WTC11 (cell line): ENCODE data around the gene WDR91. TPM values are rescaled to one million over a fixed set of nuclear protein-coding genes. Genes with fewer than 3 reads are reported as not detected.

Experiments used
- ATAC-seq: fragments of 200-7000 bp; cut with Tn5 transposase; 2 replicates; pipeline ENCODE4 v1.10.0; 2021; ENCODE audit warnings: mild to moderate bottlenecking, moderate library complexity
- CTCF ChIA-PET: fragments of 300-600 bp; sonication (Branson Sonifier 250); formaldehyde crosslinking; loops from one replicate; lab custom pipeline; 2021; ENCODE audit warnings: antibody characterized with exemption; lab: Charles Lee
- POLR2A ChIA-PET: fragments of 350-600 bp; sonication (Branson Sonifier 250); formaldehyde crosslinking; loops from one replicate; lab custom pipeline; 2021; ENCODE audit warnings: antibody characterized with exemption; lab: Charles Lee
- DNase-seq: peaks from one replicate; pipeline ENCODE4 v3.0.0; 2021; ENCODE audit warnings: low spot score
- H3K27ac Mint-ChIP-seq: 2 replicates; pipeline ENCODE4 v1.8.0; 2021; ENCODE audit warnings: mixed read lengths
- H3K27me3 Mint-ChIP-seq: 2 replicates; pipeline ENCODE4 v1.8.0; 2021; ENCODE audit warnings: low read depth, mild to moderate bottlenecking, moderate library complexity, mixed read lengths
- H3K36me3 Mint-ChIP-seq: 2 replicates; pipeline ENCODE4 v1.8.0; 2021; ENCODE audit warnings: mixed read lengths
- H3K4me1 Mint-ChIP-seq: 2 replicates; pipeline ENCODE4 v1.8.0; 2022; ENCODE audit warnings: mixed read lengths
- H3K4me3 Mint-ChIP-seq: 2 replicates; pipeline ENCODE4 v1.8.0; 2021; ENCODE audit warnings: mild to moderate bottlenecking, moderate library complexity, mixed read lengths
- H3K9me3 Mint-ChIP-seq: 2 replicates; pipeline ENCODE4 v1.8.0; 2021; ENCODE audit warnings: mixed read lengths
- AFF4 ChIP-seq: sonication (generic); formaldehyde crosslinking; IDR thresholded peaks from 2 replicates; pipeline ENCODE4 v1.8.1; 2023; ENCODE audit warnings: mild to moderate bottlenecking, missing genetic modification reagents, borderline replicate concordance
- AR ChIP-seq: fragments of 250-450 bp; sonication (Bioruptor Pico); IDR thresholded peaks from 2 replicates; pipeline ENCODE4 v1.9.0; 2021; ENCODE audit warnings: mild to moderate bottlenecking
- CDX4 ChIP-seq: fragments of 250-450 bp; sonication (Bioruptor Pico); IDR thresholded peaks from 2 replicates; pipeline ENCODE4 v1.9.0; 2021; ENCODE audit warnings: moderate library complexity, mild to moderate bottlenecking, inconsistent platforms, borderline replicate concordance
- CTCF ChIP-seq: fragments of 200-600 bp; IDR thresholded peaks from 2 replicates; pipeline ENCODE4 v1.8.0; 2022; ENCODE audit warnings: antibody characterized with exemption
- ETV6 ChIP-seq: sonication (generic); formaldehyde crosslinking; IDR thresholded peaks from 2 replicates; pipeline ENCODE4 v1.8.1; 2022; ENCODE audit warnings: mild to moderate bottlenecking, missing genetic modification reagents
- FOXJ3 ChIP-seq: sonication (generic); formaldehyde crosslinking; IDR thresholded peaks from 2 replicates; pipeline ENCODE4 v1.9.0; 2021; ENCODE audit warnings: missing genetic modification reagents, mild to moderate bottlenecking, borderline replicate concordance
- HMGXB4 ChIP-seq: sonication (generic); formaldehyde crosslinking; IDR thresholded peaks from 2 replicates; pipeline ENCODE4 v1.8.1; 2023; ENCODE audit warnings: mild to moderate bottlenecking, moderate library complexity, missing genetic modification reagents
- PRRX2 ChIP-seq: fragments of 250-450 bp; sonication (Bioruptor Pico); IDR thresholded peaks from 2 replicates; pipeline ENCODE4 v1.8.0; 2021; ENCODE audit warnings: mild to moderate bottlenecking
- RORB ChIP-seq: fragments of 250-450 bp; sonication (Bioruptor Pico); IDR thresholded peaks from 2 replicates; pipeline ENCODE4 v1.9.0; 2021; ENCODE audit warnings: mild to moderate bottlenecking
- SP1 ChIP-seq: sonication (generic); formaldehyde crosslinking; conservative IDR thresholded peaks from 2 replicates; pipeline ENCODE4 v1.8.1; 2022; ENCODE audit warnings: missing genetic modification reagents
- ZNF219 ChIP-seq: sonication (generic); formaldehyde crosslinking; IDR thresholded peaks from 2 replicates; pipeline ENCODE4 v1.8.0; 2023; ENCODE audit warnings: missing genetic modification reagents, mild to moderate bottlenecking, borderline replicate concordance
- ZNF281 ChIP-seq: sonication (generic); formaldehyde crosslinking; IDR thresholded peaks from 2 replicates; pipeline ENCODE4 v1.8.0; 2023; ENCODE audit warnings: mild to moderate bottlenecking, missing genetic modification reagents
- ZNF416 ChIP-seq: fragments of 250-450 bp; sonication (Bioruptor Pico); IDR thresholded peaks from 2 replicates; pipeline ENCODE4 v1.9.0; 2021; ENCODE audit warnings: mild to moderate bottlenecking, inconsistent platforms
- total RNA-seq: library from RNA; stranded (reverse); gene quantifications from 3 replicates; pipeline ENCODE4 v1.2.3, GENCODE V29; 2021

WDR91 gene
- total RNA-seq, 1 experiment from 2014 or later: 12.0 TPM

GRCh38 chr7:135170274-135170997, 40.9 kb downstream of the WDR91 start, which contains the start of gene CYREN (continued):
- TF ChIP-seq AFF4 (0 out of 2 replicates have a peak, but pooled peaks have one; percentile 47), RORB (CRISPR knock-in tag) (no peak), FOXJ3 (CRISPR knock-in tag) (no peak), PRRX2 (CRISPR knock-in tag) (peak; percentile 37; the same call in 1 of the 2 replicates), SP1 (peak; percentile 19; the same call in 1 of the 2 replicates), HMGXB4 (CRISPR knock-in tag) (peak; percentile 88; the same call in 1 of the 2 replicates), ETV6 (peak; percentile 36; the same call in 1 of the 2 replicates), ZNF416 (CRISPR knock-in tag) (no peak)

GRCh38 chr7:135169964-135170273, 41.4 kb downstream of the WDR91 start:
- Mint-ChIP-seq H3K4me1 (peaks cover 31% of the 10 kb centered on the region), H3K9me3 (no peaks in the 10 kb centered on the region), H3K27ac (peak overlapping the region; percentile 93), H3K36me3 (peaks cover 40% of the 10 kb centered on the region), H3K27me3 (no peaks in the 10 kb centered on the region), H3K4me3 (peak overlapping the region; percentile 90)
- CTCF ChIA-PET: interaction anchor here (0.5 to 2.4 kb wide), 18 partner anchors 9 to 484 kb away, joined by 3 to 8 read pairs (median 4); partner anchors contain the start of genes AGBL3, TMEM140 and WDR91
- ATAC-seq (peak; percentile 36), DNase-seq (peak; percentile 61)
- POLR2A ChIA-PET: no interaction called here
- no peak for TF ChIP-seq CDX4
- 0 out of 2 replicates have a peak, but pooled peaks have one; percentile 12 for TF ChIP-seq ZNF281 (CRISPR knock-in tag)

- H3K27me3 Mint-ChIP-seq: no peaks in the 10 kb centered on the region
- H3K27ac Mint-ChIP-seq: peak overlapping the region; percentile 93
- H3K9me3 Mint-ChIP-seq: no peaks in the 10 kb centered on the region
- peaks cover 44% of the 10 kb centered on the region for H3K36me3 Mint-ChIP-seq
- H3K4me3 Mint-ChIP-seq: peak overlapping the region; percentile 90
- DNase-seq: peak; percentile 71
- POLR2A ChIA-PET: no interaction called here
- CTCF ChIA-PET: interaction anchor here (0.5 to 2.4 kb wide), 18 partner anchors 8 to 483 kb away, joined by 3 to 8 read pairs (median 4); partner anchors contain the start of genes AGBL3, TMEM140 and WDR91
- peaks cover 31% of the 10 kb centered on the region for H3K4me1 Mint-ChIP-seq
- ATAC-seq: peak; percentile 68
- no peak for TF ChIP-seq ZNF219 (CRISPR knock-in tag)
- no peak for TF ChIP-seq AR (CRISPR knock-in tag)
- peak; percentile 51 for TF ChIP-seq CTCF
Observed at GRCh38 chr7:135169141-135169963, 42.0 kb downstream of the WDR91 start.
